SK-N-SH treated with all-trans-retinoic acid at 6 μM for 48 hours (cell line): Measurements from ENCODE around the gene PPP1R1B.

Source experiments
- ESRRG ChIP-seq: fragments of 250-450 bp; sonication (Bioruptor Pico); IDR thresholded peaks from 2 replicates; pipeline ENCODE4 v1.6.1; 2021; ENCODE audit warnings: mild to moderate bottlenecking
- GLIS3 ChIP-seq: fragments of 250-450 bp; sonication (Bioruptor Pico); IDR thresholded peaks from 2 replicates; pipeline ENCODE4 v1.5.0; 2020; ENCODE audit warnings: mild to moderate bottlenecking, moderate library complexity
- OSR1 ChIP-seq: fragments of 250-450 bp; sonication (Bioruptor Pico); IDR thresholded peaks from 2 replicates; pipeline ENCODE4 v1.8.0; 2022; ENCODE audit warnings: moderate library complexity, mild to moderate bottlenecking, inconsistent platforms
- TF ChIP-seq, protein P1 (sequence below): fragments of 250-450 bp; sonication (Bioruptor Pico); IDR thresholded peaks from 2 replicates; pipeline ENCODE4 v1.5.1; 2020; ENCODE audit warnings: low read depth, mild to moderate bottlenecking, moderate library complexity
- TF ChIP-seq, protein P2 (sequence below): fragments of 250-450 bp; sonication (Bioruptor Pico); IDR thresholded peaks from 2 replicates; pipeline ENCODE4 v1.8.0; 2021; ENCODE audit warnings: low read depth, mild to moderate bottlenecking, moderate library complexity, borderline replicate concordance

DNA sequence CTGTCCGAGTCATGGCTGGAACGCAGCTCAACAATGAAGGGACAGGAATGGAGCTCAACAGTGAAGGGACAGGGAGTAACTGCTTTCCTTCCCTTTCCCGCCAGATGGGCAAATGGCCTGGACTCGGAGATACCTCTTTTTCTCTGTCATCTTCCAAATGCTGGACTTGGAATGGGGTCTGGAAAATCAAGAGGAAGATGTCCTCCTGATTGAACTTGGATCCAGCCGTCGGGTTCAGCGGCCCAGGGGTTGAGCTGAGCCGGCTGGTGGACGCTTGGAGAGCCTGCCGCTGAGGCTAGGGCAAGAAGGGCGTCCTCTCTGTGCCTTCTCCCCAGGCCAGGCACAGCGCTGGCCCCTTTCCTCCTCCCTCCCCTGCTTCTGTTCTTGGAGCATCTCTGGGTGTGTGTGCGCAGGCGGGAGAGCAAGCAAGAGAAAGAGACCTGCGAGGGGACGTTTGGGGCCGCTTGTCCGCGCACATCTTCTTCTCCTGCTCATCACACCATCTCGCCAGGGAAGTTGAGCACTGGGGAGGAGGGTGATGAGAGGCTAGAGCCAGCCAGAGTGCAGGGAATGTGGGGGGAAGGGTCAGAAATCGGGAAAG lies 25.7 kb upstream of the PPP1R1B start:
- TF ChIP-seq ESRRG (CRISPR knock-in tag) (no peak), GLIS3 (CRISPR knock-in tag) (no peak), OSR1 (CRISPR knock-in tag) (no peak)
- TF ChIP-seq, protein P1, sequence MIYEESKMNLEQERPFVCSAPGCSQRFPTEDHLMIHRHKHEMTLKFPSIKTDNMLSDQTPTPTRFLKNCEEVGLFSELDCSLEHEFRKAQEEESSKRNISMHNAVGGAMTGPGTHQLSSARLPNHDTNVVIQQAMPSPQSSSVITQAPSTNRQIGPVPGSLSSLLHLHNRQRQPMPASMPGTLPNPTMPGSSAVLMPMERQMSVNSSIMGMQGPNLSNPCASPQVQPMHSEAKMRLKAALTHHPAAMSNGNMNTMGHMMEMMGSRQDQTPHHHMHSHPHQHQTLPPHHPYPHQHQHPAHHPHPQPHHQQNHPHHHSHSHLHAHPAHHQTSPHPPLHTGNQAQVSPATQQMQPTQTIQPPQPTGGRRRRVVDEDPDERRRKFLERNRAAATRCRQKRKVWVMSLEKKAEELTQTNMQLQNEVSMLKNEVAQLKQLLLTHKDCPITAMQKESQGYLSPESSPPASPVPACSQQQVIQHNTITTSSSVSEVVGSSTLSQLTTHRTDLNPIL (CRISPR knock-in tag), result no peak
- TF ChIP-seq, protein P2, sequence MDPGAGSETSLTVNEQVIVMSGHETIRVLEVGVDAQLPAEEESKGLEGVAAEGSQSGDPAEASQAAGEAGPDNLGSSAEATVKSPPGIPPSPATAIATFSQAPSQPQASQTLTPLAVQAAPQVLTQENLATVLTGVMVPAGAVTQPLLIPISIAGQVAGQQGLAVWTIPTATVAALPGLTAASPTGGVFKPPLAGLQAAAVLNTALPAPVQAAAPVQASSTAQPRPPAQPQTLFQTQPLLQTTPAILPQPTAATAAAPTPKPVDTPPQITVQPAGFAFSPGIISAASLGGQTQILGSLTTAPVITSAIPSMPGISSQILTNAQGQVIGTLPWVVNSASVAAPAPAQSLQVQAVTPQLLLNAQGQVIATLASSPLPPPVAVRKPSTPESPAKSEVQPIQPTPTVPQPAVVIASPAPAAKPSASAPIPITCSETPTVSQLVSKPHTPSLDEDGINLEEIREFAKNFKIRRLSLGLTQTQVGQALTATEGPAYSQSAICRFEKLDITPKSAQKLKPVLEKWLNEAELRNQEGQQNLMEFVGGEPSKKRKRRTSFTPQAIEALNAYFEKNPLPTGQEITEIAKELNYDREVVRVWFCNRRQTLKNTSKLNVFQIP (CRISPR knock-in tag), result no peak
